Effector CD4-positive, alpha-beta T cell (primary cell): ENCODE measurements around the gene EEIG1.

ENCODE experiments used
- DNase-seq: peaks from one replicate; pipeline ENCODE4 v3.0.0-alpha.2; 2020

EEIG1 gene

DNA sequence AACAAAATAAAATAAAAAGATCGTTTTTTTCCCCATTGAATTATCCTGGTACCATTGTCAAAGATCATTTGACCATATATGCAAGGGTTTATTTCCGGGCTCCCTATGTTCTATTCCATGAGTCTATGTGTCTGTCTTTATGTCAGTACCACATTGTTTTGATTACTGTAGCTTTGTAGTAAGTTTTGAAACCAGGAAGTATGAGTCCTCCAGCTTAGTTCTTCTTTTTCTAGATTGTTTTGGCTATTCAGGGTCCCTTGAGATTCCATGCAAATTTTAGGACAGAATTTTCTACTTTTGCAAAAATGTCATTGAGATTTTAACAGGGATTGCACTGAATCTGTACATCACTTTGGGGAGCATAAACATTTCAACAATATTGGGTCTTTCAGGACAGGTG lies 18.7 kb upstream of the EEIG1 start:
- no peak for DNase-seq

DNA sequence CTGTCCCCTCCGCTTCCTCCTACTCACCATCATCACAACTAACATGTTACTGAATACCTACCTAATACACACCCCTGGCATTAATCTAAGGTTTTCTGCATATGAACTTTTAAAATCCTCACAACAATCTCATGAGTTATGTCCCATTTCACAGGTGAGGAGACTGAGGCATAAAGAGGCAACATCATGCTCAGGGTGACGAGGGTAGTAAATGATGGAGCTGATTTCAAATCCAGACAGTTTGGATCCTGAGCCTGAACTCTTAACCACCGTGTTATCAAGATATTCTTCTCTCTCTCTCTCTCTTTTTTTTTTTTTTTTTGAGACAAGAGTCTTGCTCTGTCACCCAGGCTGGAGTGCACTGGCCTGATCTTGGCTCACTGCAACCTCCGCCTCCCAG lies 12.9 kb upstream of the EEIG1 start:
- no peak for DNase-seq

- DNase-seq, result no peak
These were observed 11.0 kb upstream of the EEIG1 start for GRCh38 chr9:127991757-127992274.

DNA sequence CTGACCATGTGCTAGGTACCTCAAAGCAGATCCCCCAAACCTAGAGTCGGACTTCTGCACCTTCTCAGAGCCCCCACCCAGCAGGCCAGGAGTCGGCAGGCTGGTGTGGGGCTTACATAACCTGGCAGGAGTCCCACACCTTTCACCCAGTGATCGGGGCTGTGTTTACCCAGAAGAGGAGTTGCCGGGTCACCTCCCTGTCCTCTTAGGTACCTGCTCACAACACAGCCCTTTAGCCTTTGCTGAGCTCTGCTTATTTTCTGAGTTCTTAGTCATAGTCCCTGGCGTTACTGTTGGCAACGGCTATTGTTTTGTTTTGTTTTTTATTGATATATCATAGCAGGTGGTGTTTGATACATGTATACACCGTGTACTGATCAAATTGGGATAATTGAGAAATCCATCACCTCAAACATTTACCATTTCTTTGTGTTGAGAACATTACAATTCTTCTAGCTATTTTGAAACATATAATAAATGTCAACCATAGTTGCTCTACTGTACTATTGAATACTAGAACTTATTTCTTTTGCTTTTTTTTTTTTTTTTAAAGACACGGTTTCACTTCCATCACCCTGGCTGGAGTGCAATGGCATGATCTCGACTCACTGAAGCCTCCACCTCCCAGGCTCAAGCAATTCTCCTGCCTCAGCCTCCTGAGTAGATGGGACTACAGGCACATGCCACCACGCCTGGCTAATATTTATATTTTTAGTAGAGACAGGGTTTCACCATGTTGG lies 10.4 kb upstream of the EEIG1 start:
- DNase-seq, result no peak

DNA sequence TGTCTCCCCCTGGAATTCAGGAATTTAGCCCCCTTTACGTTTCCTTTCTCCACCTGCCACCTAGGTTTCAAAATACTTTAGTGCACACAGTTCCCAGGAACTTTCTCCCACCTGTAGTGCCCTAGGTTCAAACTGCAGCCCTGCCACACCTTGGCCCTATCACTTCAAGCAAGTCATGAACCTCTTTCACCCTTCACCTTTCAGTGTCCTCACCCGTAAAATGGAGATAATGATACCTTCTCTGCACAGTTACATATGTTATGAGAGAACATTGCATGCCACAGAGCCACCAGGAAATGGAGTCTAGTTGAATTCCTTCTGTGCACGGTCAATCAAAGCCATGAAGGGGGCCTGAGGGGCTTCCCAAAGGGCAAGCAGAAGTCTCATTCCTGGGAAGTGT lies 9.8 kb upstream of the EEIG1 start:
- DNase-seq, result no peak

DNA sequence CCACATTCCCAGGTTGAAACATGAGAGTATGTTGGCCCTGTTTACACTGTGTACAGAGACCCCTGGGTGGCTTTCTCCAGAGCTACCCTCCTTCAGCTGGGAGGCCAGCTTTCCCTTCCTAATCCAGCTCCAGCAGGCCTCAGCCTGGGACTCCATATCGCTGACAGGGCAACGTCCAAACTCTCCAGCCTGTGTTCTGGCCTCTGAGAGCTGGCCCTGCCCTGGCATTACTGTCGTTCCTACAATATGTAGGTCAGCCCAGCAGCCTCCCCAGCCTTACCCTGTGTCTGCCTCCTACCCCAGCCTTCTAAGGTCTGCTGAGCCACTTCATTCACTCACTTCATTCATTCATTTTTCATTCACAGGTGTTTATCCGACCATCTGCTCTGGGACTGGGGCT lies 8.3 kb upstream of the EEIG1 start:
- DNase-seq, result no peak

DNA sequence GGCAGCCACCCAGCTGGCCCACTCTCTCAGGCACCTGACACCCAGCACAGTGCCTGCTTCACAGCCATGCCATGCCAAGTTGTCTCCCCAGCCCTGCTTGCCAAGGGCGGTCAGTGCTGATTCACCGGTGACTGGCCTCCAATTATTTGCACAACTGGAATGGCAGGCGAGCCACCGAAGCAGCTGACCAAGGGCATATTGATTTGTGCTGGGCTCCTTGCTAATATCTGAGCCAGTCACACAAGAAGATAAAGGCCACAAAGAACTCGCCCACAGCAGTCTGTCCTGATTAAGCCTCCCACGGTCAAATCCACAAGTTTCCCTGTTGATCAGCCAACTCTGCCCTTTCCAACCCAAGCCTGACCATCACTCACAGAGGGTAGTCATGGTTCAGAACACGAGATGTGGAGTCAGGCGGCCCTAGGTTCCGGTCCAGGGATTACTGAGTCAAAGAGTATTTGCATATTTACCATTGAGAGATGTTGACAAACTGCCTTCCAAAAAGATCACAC lies 6.4 kb upstream of the EEIG1 start:
- DNase-seq, result no peak

DNA sequence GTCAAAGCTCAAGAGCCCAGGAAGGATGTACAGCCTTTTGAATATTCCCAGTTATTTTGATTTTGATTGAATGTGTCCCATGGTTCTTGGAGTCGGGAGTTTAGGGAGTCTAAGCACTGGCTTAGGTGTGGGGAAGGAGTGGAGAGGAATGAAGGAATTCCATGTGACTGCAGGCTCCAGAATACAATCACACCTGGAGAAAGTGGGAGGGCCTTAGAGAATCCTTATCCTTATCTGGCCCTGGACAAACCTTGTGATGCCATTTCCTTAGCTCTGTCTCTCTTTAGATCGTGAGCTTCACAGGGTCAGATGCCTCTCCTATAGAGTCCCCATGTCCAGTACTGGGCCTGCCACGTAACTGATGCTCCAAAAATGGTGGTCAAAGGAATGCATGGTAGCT lies 4.2 kb upstream of the EEIG1 start:
- no peak for DNase-seq

DNA sequence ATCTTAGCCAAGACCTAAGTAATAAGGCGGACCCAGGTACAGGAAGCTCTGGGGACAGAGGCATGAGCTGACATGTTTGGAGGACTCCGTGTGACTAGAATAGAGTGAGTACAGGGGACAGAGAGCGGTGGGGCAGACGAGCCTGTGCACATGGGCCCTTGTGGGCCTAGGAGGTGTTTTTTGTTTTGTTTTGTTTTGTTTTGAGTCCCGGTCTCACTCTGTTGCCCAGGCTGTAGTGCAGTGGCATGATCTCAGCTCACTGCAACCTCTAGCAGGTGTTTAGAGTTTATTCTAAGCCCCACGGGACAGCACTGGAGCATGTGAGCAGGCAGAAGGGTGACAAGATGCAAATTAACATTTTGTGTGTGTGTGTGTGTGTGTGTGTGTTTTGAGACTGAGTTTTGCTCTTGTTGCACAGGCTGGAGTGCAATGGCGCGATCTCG lies 3.1 kb upstream of the EEIG1 start:
- DNase-seq, result no peak

- DNase-seq, result no peak
These were observed 2.1 kb upstream of the EEIG1 start for GRCh38 chr9:127982912-127983311.

DNA sequence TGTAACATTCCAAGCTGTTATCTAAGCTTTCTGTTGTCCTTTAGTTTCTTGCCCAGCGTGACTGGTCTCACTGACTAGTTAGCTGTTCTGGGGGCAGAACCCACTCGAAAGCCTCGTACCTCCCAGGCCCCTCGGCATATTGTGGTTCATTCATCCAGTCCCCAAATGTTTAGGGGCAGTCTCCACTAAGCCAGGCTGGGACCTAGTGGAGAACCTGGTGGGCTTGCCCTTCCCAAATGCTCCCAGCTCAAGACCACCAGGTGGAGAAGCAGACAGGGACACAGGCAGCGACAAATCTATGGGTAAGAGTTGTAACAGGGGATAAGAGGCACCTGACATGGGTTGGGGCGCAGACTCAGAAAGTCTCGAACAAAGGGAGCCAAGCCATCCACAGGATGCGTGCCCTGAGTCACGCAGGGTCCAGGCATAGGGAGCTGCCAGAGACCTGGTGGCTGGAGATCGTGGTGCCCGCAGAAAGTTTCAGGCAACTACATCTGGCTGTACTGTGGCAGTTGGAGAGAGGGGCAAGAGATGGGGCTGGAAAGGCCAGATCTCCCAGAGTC lies 851 bp upstream of the EEIG1 start:
- DNase-seq, result no peak

GRCh38 chr9:127980060-127980705 lies 606 bp downstream of the EEIG1 start:
- DNase-seq, result peak; percentile 48

DNA sequence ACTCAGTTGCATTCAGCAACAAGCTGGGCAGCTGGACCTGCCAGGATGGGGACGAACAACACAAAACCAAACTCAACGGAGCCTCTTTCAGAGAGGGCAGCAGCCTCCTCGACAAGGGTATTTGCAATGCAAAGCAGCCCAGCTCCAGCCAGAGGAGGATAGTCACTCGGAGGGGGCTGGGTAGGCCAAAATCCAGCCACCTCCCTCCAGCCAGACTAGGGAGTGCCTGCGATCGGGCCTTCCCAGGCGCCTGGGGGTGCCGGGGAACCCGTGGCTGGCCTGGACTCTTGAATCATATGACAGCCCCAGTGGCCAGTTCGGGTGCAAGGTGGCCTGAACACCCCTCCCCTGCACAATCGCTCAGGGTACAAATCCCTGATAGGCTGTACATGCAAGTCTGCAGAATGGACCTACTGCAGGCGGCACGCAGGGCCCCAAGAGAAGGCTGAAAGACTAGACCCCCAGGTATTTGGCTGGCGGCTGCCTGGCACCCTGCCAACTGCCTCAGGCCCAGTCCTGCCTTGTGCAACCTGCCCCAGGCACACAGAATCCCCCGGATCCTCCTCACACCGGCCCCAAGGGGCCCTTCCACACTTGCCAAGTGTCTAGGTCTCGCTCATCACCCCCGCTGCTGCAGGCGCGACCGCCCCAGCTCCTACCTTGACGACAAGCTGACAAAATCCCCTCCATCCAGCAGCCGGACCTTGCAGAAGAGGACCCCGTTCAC lies 1.3 kb downstream of the EEIG1 start:
- DNase-seq, result no peak

DNA sequence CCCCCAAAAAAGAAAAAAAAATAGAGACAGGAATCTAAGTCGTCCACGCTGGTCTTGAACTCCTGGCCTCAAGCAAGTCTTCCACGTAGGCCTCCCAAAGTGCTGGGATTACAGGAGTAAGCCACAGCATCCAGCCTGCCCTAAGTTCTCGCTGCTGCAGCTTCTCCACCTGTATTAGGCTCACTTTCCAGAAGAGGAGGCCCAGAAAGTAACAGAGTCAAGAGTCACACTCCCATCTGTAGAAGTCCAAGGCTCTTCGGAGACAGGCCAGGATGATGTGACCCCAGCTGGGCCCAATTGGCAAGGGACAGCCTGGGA lies 1.8 kb downstream of the EEIG1 start:
- DNase-seq, result no peak

DNA sequence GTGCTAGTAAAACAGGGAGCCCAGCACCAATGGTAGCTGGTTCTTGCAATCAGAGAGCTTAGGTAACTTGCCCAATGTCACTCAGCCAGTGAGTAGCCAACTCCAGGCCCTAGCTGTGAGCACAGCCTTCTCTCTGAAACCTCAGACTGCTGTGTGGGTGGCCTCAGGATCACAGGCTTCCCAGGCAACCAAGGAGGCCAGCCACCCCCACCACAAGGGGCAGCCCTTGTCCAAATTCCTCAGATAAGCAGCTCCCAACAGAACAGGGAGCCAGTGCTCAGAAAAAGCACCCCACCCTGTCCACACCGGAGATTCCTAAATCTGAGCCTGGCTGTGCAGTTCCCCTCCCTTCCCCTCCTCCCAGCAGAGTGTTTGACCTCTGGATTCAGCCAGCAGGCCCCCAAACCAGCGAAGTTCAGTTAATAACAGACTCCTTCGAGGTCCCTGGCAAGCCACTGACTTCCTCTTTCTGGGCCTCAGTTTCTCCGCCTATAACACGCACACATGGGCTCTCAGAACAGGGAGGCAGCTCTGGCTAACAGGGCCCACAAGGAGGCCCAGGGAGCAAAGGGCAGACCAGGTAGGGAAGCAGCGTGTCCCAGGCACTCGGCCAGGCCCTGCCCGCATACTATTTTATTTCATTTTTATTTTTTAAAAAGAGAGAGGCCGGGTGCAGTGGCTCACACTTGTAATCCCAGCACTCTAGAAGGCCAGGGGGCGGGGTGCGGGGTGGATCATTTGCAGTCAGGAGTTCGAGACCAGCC lies 2.7 kb downstream of the EEIG1 start:
- DNase-seq, result no peak

GRCh38 chr9:127977009-127977883 lies 3.5 kb downstream of the EEIG1 start:
- no peak for DNase-seq

DNA sequence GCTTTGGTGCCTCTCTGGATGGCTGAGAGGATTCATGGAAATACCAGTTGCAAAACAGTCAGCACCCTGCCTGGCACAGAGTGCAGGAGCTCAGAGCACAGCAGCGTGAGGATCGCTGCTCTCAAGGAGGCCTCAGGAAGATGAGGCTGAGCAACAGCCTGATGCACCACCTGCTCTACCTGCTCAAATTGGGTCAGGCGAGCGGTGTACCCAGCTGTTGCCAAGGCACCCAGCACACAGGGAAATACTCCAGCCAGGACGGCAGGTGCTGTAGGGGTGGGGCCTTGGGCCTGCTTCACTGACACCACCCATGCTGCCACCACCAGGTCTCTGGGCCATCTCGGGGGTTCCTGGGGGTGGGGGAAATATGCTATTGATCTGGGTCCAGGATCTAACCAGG lies 4.3 kb downstream of the EEIG1 start:
- peak; percentile 47 for DNase-seq

DNA sequence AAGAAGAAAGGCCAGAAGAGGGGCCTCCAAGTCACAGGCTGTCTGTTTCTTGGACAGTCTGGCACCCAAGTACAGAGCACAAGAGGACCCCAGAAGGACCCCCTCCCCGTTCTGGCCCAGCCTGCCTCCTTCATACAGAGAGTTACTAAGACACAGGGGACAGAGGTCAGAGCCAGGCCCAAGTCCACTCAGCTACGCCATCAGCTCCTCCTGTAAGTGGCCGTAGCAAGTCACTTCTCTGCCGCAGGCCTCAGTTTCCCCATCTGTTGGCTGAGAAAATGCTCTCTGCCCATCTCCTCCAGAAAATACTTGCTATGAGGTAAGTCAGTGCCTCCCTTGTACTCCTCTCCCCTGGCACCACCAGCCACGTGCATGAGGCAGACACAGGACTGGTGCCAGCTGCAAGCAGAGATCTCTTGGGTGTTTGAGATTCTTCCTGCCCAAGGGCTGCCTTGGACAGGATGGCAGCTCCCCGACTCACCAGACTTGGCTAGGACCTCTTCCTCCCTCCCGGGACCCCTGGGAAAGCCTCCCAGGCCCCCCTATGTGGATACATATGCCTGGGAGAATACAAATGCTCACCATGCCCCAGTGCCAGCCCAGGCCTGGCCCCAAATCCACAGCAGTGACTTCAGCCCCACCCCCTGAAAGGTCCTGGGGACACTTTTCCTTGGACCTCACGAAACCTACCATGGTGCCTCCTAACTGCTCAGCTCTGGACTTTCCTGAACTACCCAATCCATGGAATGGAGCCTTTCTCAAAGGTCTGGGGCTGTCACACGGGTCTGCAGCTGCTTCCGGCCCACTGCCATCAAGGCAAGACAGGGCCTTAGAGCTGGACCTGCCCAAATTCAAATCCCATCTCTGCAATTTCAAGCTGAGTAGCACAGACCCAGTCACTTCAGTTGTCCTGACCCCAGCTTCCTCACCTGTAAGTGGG lies 5.1 kb downstream of the EEIG1 start:
- no peak for DNase-seq

DNA sequence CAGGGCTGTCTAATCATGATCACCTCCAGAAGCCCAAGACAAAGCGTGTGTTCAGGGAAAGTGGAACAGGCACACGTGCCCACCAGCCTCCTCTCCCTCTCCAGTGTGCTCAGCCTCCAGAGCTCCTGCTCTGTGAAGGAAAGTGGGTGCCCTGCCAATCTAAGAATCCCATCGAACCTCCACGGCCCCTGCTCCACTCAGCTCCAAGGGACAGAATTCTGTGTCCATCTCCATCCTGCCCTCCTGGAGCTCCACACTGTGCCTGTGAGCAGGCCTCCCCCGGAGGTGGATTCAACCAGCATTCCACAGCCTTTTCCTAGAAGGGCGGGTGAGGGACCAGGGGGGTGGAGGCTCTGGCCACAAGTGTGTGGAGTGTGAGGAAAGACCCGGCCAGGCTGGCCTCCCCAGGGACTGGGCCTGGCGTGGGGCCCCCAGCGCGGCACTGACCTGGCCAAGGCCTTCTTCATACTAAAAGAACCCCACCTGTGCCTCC lies 6.0 kb downstream of the EEIG1 start:
- DNase-seq, result no peak
